Bronchial epithelial cell (primary cell): Measurements from ENCODE around the gene CDK15. TPM values are rescaled to one million over a fixed set of nuclear protein-coding genes. Genes with fewer than 3 reads are reported as not detected.

Experiments used
- DNase-seq: peaks from one replicate; pipeline ENCODE4 v3.0.0-alpha.2; 2010; ENCODE audit warnings: low read depth
- FAIRE-seq: peaks from 2 replicates; lab custom pipeline; 2011; peaks lifted over from hg19 to GRCh38; lab: Jason Lieb, UNC
- H3K27me3 ChIP-seq: 2 replicates; pipeline ENCODE4 v1.5.1; 2011; ENCODE audit warnings: low read length; ENCODE audit not compliant: control insufficient read depth, insufficient read depth
- H3K36me3 ChIP-seq: 2 replicates; pipeline ENCODE4 v1.5.1; 2011; ENCODE audit warnings: low read length; ENCODE audit not compliant: control insufficient read depth, insufficient read depth
- H3K4me3 ChIP-seq: 2 replicates; pipeline ENCODE4 v1.5.1; 2011; ENCODE audit warnings: mild to moderate bottlenecking, low read depth, low read length, control low read depth
- total RNA-seq: library from RNA; depleted of rRNA; stranded (reverse); fragments of >200 nt; gene quantifications from 2 replicates; pipeline ENCODE4 v1.2.1, GENCODE V29; 2014
- TF ChIP-seq, protein P1 (sequence below): IDR thresholded peaks from 2 replicates; pipeline ENCODE4 v1.5.1; 2011; ENCODE audit warnings: mild to moderate bottlenecking, moderate library complexity, low read length, control low read depth, inconsistent platforms; ENCODE audit not compliant: insufficient read depth, severe bottlenecking

CDK15 gene
- total RNA-seq, 1 donor from 2014 or later, result 0.26 TPM

DNA sequence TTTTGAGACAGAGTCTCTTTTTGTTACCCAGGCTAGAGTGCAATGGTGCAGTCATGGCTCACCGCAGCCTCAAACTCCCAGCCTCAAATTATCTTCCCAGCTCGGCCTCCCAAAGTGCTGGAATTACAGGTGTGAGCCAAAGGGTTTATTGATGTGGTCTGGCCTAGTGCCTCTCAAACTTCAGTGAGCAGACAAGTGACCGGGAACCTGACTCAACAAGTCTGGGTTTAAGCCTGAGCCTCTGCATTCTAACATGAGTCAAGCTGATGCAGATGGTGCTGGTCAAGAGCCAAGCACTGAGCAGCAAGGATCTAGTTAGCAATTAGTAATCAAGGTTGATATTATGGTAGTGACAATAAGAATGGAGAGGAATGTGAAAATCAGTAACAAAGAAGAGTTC, 21.3 kb downstream of the CDK15 start:
- DNase-seq, result peak; percentile 80
- H3K4me3 ChIP-seq, result no peak overlapping the region
- no peaks in the 10 kb centered on the region for H3K27me3 ChIP-seq
- TF ChIP-seq, protein P1, sequence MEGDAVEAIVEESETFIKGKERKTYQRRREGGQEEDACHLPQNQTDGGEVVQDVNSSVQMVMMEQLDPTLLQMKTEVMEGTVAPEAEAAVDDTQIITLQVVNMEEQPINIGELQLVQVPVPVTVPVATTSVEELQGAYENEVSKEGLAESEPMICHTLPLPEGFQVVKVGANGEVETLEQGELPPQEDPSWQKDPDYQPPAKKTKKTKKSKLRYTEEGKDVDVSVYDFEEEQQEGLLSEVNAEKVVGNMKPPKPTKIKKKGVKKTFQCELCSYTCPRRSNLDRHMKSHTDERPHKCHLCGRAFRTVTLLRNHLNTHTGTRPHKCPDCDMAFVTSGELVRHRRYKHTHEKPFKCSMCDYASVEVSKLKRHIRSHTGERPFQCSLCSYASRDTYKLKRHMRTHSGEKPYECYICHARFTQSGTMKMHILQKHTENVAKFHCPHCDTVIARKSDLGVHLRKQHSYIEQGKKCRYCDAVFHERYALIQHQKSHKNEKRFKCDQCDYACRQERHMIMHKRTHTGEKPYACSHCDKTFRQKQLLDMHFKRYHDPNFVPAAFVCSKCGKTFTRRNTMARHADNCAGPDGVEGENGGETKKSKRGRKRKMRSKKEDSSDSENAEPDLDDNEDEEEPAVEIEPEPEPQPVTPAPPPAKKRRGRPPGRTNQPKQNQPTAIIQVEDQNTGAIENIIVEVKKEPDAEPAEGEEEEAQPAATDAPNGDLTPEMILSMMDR, result no peak
- FAIRE-seq, result no peak
- no peaks in the 10 kb centered on the region for H3K36me3 ChIP-seq

DNA sequence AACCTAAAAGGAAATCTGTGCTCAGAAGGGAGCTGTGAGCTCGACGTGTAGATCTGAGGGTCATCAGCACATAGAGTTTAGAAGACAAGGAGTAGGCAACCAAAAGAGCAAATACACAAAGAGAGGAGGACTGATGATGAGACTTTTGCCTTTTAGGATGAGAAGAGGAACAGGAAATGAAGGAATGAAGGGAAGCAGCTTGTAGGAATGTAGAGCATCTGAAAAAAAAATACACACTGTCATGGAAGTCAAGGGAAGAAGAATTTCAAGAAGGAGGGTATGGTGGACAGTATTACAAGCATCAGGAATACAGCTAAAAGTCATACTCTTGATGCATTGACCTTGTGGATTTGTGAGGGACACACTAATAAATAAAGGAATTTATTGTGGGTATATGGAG, 21.9 kb downstream of the CDK15 start:
- Histone ChIP-seq H3K27me3 (no peaks in the 10 kb centered on the region), H3K36me3 (no peaks in the 10 kb centered on the region), H3K4me3 (no peak overlapping the region)
- DNase-seq (no peak), FAIRE-seq (no peak)
- TF ChIP-seq, protein P1, result no peak

DNA sequence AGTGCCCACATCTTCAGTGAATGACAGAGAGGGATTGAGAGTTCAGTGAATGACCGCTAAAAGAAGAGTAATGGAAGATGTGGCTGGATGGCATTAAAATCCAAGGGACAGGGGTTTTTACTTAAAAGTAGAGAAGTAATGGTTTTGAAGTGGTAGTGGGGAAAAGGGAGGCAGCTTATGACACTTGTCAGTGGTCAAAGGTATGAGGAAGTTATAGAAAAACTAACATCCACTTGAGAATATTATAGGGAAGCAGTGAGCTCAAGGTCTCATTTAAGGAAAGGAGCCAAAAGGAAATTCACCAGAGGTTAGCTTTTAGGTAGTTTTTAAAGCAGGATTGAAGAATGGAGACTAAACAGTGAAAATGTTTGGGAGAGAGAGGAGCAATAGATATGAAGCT, 24.3 kb downstream of the CDK15 start:
- TF ChIP-seq, protein P1, result no peak
- H3K36me3 ChIP-seq, result no peaks in the 10 kb centered on the region
- DNase-seq, result no peak
- H3K27me3 ChIP-seq, result no peaks in the 10 kb centered on the region
- no peak for FAIRE-seq
- H3K4me3 ChIP-seq, result no peak overlapping the region

DNA sequence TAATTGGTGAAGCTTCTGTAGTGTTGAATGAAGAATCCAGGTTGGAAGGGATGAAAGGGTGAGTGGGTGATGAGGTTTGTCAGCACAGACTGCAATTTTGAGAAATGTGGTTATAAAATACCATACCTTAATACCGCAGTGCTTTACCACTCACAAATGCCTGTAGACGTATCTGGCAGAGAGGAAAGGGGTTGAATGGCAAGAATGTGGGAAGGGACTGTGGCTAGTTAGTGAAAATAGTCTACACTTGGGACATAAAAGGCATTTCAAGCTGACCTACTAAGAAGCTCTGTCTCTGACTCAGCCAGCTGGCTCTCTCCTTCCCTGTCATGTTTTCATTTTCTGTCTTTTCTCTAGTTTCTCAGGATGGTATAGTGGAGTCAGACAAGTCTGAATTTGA, 25.1 kb downstream of the CDK15 start:
- H3K36me3 ChIP-seq, result no peaks in the 10 kb centered on the region
- no peak overlapping the region for H3K4me3 ChIP-seq
- DNase-seq (no peak), FAIRE-seq (no peak)
- TF ChIP-seq, protein P1, result no peak
- H3K27me3 ChIP-seq, result no peaks in the 10 kb centered on the region

DNA sequence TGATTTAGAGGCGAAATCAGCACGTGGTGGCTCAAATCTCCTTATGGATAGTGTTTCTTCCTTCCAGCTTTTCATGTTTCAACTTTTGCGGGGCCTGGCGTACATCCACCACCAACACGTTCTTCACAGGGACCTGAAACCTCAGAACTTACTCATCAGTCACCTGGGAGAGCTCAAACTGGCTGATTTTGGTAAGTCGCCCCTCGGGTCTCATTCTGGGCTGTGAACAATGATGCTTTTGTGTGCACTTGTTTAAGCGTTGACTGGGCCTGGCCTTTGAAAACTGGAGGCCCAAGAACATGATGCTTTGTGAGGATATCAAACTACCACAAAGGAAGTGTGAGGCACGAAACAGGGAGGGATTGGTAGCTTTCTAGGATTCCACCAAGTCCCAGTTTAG, 27.4 kb downstream of the CDK15 start:
- DNase-seq, result no peak
- no peak for FAIRE-seq
- TF ChIP-seq, protein P1, result no peak
- Histone ChIP-seq H3K36me3 (no peaks in the 10 kb centered on the region), H3K27me3 (no peaks in the 10 kb centered on the region), H3K4me3 (no peak overlapping the region)

DNA sequence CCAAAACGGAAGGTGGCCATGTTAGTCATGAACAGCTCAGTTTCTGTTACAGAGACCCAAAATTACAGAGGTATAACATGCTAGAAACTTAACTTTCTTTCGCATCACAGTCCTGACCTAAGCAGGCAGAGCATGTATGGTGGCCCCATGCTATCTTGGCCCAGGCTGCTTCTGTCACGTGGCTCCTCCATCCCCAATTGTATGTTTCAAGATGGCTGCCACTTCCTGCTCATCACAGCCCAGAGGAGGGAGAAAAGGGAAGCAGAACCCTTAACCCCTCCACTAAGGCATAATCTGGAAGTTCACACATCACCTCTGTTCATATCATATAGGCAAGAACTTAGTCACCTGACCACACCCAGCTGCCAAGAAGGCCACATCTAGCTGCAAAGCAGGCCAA, 28.7 kb downstream of the CDK15 start:
- Histone ChIP-seq H3K36me3 (no peaks in the 10 kb centered on the region), H3K27me3 (no peaks in the 10 kb centered on the region), H3K4me3 (no peak overlapping the region)
- TF ChIP-seq, protein P1, result no peak
- FAIRE-seq (no peak), DNase-seq (no peak)
